Activated CD8-positive, alpha-beta memory T cell treated with anti-CD3 and anti-CD28 coated beads for 1 hour (primary cell): Measurements from ENCODE around the gene MGAT4A.
"Not testable (repeated sequence)": the region's sequence is repeated elsewhere in the genome, so short reads cannot be mapped to it uniquely, and the experiment has no call there.

Experiments
- DNase-seq, 2 donors: peaks; one replicate each; pipeline ENCODE4 v3.0.0-alpha.2; 2020; ENCODE audit warnings: low read depth in 1 of 2; ENCODE audit errors: extremely low read depth in 1 of 2

MGAT4A gene

GRCh38 chr2:98759827-98760625 lies 29.1 kb upstream of the MGAT4A start:
- DNase-seq: no peak

GRCh38 chr2:98759338-98759737 lies 28.4 kb upstream of the MGAT4A start:
- no peak for DNase-seq

DNA sequence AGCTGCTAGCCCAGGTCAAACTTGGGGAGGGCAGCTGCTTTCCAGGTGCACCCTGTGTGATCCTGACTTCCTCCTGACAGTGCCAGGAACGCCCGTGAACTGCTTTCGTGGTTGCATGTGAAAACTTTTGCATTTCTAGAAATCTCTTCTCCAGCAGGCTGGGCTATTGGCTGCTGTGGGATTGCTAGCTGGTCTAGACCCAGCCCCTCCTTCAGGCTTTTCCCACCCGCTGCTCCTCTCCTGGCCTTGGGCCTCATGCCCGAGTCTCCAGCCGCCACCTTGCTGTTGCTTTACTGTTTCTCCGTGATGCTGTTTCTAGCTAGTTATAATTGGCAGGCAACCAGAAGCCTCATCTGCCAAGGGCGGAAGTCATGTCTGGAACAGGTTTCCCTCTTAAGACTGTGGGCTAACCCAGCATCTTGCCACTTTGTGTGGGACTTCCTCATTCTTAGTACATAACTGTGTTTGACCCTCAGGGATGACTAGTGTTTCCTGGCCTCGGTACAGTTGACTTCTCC lies 27.0 kb upstream of the MGAT4A start:
- peak in 1 of 2 donors; percentile 17 for DNase-seq

DNA sequence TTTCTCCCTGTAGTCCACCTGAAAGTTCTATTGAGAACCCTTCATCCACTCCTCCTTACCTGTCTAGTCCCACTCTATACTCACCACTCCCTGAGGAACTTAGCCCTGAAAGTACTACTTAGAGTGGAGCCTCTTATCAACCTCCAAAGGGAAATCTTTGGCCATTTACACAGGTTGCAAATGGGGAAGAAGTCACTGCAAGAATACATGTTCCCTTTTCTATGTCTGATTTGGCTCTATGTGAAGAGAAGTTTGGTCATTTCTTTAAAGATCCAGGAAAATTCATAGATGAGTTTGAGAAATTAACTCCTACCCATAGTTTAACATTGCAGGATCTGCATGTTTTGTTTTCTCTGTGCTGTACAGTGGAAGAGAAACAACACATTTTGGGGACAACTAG lies 22.9 kb upstream of the MGAT4A start:
- DNase-seq: no peak

DNA sequence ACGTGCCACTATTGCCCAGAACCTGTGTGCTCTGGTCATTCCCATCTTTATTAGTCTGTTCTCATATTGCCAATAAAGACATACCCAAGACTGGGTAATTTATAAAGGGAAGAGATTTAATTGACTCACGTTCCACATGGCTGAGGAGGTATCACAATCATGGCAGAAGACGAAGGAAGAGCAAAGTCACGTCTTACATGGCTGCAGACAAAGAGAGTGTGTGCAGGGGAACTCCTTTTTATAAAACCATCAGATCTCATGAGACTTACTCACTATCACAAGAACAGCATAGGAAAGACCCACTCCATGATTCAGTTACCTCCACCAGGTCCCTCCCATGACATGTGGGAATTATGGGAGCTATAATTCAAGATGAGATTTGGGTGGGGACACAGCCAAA lies 21.8 kb upstream of the MGAT4A start:
- not testable (repeated sequence) for DNase-seq

- no peak for DNase-seq
Measured at GRCh38 chr2:98751748-98752147, 20.8 kb upstream of the MGAT4A start.

GRCh38 chr2:98750593-98751282 lies 19.8 kb upstream of the MGAT4A start:
- no peak for DNase-seq

DNA sequence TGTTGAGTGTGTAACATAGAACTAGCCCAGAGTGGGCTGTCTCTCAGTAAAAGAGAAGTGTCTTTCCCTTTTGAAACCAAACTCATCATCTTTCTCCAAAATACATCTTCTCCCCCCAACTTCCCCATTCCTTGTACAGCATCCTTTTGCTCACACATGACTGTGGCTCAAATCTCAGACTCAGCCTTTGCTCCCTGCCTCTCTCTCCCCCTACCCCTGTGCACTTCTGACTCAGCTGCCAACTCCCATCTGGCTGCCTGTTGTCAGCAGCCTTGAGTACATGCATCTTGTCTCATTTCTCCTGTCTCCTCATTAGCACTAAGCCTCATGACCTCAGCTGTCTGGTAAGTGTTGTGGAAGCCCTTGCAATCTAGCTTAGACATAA lies 18.1 kb upstream of the MGAT4A start:
- DNase-seq: no peak

DNA sequence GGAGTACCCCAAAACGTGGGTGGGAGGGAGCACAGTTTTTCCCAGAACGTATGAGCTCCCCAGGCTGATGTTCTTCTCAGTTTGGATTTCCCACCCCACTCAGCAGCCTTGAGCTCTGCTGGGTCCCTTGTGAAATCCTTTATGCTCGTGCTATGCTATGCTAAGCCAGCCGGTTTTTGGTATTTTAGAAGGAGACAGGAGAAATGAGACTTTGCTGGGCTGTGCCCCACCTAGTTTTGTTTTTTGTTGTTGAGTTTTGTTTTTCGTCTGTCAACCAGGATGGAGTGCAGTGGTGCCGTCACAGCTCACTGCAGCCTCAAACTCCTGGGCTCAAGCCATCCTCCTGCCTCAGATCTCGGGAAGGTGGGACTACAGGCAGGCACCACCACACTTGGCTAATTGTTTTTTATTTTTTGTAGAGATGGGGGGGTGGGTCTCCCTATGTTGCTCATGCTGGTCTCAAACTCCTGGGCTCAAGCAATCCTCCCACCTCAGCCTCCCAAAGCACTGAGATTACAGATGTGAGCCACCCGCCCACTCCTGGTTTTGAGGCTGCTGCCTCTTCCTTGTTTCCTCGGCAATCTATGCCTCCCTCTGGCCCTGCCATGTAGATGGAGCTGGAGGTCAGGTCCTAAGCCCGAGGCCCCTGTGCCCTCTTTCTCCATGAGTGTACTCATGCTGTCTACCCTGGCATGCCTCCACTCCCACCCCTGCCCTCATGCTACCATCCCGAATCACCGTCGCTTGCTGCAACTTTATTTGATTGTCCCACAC lies 17.5 kb upstream of the MGAT4A start:
- no peak for DNase-seq

DNA sequence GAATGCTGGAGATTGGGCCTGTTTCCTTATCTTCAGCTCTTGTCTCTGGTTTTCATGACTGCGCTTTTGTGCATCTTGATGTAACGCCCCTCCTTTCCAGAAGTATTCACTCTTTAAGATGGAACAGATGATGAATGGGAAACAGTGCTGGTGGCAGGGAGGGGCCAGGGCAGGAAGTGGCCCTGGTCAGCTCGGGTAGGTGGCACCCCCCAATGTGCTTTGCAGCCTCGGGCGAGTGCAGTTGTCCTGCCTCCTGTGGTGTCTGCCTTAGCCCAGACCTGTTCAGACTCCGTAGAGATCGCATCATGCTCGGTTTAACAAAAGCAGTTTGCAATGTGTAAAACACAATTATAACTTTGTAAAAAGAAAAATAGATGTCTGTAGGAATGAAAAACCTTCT lies 17.0 kb upstream of the MGAT4A start:
- DNase-seq: no peak

DNA sequence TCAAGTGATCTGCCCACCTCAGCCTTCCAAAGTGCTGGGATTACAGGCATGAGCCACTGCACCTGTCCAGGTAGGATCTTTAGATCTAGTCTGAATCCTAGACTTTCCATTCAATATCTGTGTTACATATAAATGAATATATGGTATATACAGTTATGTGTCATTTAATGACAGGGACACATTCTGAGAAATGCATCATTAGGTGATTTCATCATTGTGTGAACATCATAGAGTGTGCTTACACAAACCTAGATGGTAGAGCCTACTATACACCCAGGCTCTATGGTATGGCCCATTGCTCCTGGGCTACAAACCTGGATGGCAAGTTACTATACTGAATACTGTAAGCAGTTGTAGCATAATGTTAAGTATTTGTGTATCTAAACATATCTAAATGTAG lies 15.5 kb upstream of the MGAT4A start:
- DNase-seq: no peak

DNA sequence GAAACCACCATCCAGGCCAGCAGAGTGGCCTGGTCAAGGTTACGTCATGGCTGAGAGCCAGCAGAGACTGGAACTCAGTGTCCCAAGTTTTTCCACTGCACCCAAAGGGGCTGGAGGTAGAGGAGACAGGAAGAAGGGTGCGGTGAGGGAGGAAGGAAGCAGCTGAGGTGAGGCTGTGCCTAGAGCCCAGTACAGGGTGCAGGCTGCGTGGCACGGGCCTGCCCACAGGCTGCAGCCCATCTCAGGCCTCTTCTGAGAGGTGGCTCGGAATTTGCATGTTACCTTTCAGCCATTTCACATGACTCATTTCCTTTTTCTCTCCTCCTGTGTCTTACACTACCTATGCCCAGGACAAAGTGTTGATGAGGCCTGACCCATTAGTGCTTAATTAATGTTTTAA lies 13.7 kb upstream of the MGAT4A start:
- DNase-seq: no peak

DNA sequence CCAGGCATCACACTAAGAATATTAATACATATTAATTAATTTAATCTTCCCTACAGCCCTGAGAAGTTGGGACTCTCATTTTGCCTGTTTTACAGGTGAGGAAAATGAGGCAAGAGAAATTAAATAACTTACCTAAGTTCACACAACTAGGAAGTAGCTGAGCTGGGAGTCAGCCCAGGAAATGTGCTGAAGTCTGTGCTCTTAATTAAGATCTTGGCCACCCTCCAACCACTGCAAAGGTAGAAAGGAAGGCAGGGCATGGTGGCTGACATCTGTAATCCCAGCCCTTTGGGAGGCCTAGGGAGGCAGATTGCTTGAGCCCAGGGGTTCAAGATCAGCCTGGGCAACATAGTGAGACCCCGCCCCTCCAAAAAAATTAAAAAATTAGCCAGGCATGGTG lies 12.9 kb upstream of the MGAT4A start:
- no peak for DNase-seq

DNA sequence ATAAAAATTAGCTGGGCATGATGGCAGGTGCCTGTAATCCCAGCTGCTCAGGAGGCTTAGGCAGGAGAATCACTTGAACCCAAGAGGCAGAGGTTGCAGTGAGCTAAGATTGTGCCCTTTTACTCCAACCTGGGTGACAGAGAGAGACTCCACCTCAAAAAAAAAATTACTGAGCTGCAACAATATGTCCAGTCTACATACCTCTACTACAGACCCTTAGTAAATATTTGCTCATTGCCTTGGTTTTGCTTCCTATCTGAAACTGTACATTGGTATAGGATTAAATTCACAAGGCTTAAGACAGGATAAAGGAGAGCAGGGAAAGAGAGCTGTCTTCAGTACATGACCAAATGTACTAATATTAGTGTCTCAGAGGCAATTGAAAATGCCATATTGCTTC lies 8.1 kb upstream of the MGAT4A start:
- no peak for DNase-seq

DNA sequence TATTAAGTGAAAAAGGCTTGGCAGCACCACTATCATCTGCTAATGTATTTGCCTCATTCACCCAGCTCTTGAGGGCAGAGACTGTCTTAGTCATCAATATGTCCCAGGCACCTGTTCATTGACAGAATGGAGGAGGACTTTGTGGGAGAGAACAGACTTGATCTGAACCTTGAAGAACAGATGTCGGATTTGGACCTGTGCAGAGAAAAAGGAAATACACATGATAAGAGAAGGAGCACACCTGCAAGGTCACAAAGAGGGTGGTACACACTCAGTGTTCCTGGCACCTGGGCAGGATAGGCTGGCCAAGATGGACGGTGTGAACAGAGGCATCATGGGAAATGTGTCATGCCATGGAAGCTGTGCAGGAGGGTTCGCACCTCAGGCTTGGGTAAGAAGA lies 7.4 kb upstream of the MGAT4A start:
- no peak for DNase-seq

DNA sequence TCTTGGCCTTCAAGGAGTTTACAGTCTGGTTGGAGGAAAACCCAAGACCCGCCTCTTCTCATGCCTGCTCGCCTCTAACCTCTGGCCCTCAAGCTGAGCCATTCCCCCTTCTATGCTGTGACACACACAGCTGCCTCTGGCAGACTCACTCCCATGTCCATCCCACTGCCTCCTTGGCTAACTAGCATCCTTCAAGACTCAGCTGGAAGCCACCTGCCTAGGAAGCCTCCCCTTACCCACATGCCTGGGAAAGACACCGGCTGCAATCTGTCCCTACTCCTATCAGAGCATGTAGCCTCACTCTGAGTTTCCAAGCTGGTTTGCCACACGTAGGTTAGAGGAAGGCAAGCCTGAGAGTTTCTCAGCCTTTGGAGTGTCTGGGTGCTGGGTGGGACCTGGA lies 6.9 kb upstream of the MGAT4A start:
- DNase-seq: no peak

- no peak for DNase-seq
Measured at GRCh38 chr2:98736464-98736889, 5.5 kb upstream of the MGAT4A start.

GRCh38 chr2:98734823-98735260 lies 3.9 kb upstream of the MGAT4A start:
- no peak for DNase-seq

GRCh38 chr2:98734162-98734561 lies 3.2 kb upstream of the MGAT4A start:
- no peak for DNase-seq

GRCh38 chr2:98732430-98733051 lies 1.6 kb upstream of the MGAT4A start:
- DNase-seq: no peak

DNA sequence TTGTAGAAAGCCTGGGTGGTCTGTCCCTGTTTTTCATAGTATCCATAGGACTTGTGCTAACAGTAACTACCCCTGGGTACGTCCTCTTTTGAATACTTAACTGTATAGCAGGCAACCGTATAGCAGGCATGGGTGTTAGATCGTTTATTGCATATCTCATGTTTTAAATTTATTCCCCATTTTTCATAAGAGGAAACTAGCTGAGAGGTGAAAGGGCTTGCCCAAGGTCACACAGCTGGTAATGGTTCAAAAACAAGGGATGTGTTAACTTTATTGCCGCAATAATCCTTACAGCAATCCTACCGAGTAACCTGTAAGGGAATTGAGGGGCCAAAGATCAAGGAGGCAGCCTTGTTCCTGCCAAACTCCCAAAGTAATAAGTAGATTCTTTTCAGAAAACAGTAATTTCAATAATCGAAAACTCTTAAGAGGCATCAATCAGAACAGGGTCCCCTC lies 990 bp upstream of the MGAT4A start:
- DNase-seq: no peak
